ENCODE data around the gene TBC1D9B. TPM values are rescaled to one million over a fixed set of nuclear protein-coding genes. Genes with fewer than 3 reads are reported as not detected.

Gene TBC1D9B
- total RNA-seq, 2 experiments from 2014 or later, result 40.2 to 40.4 TPM

DNA sequence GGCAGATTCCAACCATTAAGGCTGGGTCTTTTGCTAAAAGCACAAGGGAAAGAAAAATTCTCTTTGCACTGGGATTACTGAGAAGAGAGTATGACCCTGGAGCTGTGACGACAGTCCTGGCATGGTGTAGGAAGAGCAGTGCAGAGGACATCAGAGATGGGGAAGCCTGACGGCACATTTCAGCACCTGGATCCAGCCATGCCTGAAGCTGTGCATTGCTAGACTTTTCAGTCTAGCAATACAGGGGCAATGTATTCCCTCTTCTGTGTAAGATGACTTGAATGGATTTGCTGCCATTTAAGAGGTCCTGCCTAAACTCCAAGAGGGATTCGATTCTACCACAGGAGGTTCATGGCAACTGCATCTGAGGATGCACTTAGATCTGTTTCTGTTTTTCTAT lies 36.7 kb downstream of the TBC1D9B start:
- DNase-seq, result no peak
- CTCF ChIA-PET, result interaction anchor here (0.6 to 1.1 kb wide), 3 partner anchors 11 to 219 kb away, joined by 4 to 5 read pairs (median 4); no protein-coding TSS in a partner anchor
- intact Hi-C loops (cut with micrococcal nuclease), result loop anchor here (1.0 kb wide), 1 partner anchor 220 kb away; no protein-coding TSS in a partner anchor
- H3K4me3 Mint-ChIP-seq, result no peak overlapping the region
- H3K4me1 Mint-ChIP-seq (ENCODE audit: low read depth), result no peaks in the 10 kb centered on the region
- no peak overlapping the region for H3K27ac Mint-ChIP-seq
- H3K36me3 Mint-ChIP-seq (ENCODE audit: low read depth), result peaks cover 12% of the 10 kb centered on the region
- no peaks in the 10 kb centered on the region for H3K9me3 Mint-ChIP-seq
- no peaks in the 10 kb centered on the region for H3K27me3 Mint-ChIP-seq (ENCODE audit: low read depth)

DNA sequence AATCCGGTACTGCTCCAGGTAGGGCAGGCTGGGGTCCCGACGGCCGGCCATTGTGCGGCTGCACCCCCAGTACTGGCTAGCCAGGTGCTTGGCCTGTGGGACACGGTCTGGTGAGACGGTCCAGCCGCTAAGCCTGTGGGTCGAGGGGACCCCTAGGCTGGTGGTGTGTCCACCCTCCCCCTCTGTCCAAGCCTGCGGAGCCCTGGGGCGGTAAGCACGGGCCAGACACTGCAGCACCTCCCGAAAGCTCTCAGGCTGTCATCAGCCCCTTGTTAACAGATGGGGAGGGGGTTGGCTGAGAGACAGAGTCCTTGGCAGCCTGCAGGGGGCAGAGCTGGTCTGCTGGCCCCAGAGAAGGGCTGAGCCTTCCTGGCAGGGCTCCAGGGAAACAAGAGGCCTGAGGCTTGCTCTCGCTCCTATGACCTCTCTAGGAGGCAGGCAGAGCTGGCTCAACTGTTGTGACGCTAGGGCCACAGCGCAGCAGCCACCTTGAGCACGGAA lies 37.2 kb downstream of the TBC1D9B start:
- no peak overlapping the region for H3K27ac Mint-ChIP-seq
- CTCF ChIA-PET, result interaction anchor here (1.1 kb wide), 1 partner anchor 220 kb away, joined by 4 read pairs; no protein-coding TSS in a partner anchor
- intact Hi-C loops (cut with micrococcal nuclease), result loop anchor here (1.0 kb wide), 1 partner anchor 221 kb away; no protein-coding TSS in a partner anchor
- H3K4me3 Mint-ChIP-seq, result no peak overlapping the region
- no peaks in the 10 kb centered on the region for H3K4me1 Mint-ChIP-seq (ENCODE audit: low read depth)
- H3K9me3 Mint-ChIP-seq, result no peaks in the 10 kb centered on the region
- H3K27me3 Mint-ChIP-seq (ENCODE audit: low read depth), result no peaks in the 10 kb centered on the region
- peaks cover 12% of the 10 kb centered on the region for H3K36me3 Mint-ChIP-seq (ENCODE audit: low read depth)
- DNase-seq, result peak; percentile 33

DNA sequence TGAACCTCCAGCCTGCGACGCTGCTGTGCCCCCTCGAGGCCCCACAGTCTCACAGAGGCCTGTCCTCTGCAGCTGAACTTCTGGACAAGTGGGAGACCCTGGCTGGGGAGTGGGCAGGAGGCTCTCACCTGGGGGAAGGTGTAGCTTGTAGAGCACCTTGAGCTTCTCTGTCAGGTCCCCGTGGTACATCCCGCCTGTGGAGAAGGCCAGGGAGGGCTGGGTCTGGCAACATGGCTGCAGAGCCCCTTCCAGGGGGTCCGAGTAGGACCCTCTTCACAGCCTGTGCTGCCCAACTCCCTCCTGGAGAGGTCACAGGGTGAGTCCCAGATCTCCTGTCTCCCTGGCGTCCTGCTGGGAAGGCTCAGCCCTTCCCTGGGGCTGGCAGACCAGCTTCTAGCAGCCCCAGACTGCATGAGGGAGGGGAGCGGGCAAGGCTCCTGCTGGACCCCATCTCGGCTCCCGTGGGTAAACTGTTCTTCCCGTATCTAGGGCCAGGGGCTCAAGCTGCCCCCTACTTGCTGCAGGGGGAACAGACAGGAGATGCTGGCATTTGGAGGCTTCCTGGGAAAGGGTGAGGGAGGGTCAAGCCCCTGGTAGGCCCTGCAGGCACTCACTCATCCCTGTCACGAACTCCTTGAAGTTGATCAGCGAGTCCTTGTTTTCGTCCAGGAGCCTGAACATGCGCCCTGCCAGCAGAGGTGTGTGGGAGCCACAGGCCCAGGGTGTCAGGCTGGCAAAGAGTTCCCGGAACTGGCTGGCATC lies 37.9 kb downstream of the TBC1D9B start:
- Mint-ChIP-seq H3K27me3 (ENCODE audit: low read depth) (no peaks in the 10 kb centered on the region), H3K9me3 (no peaks in the 10 kb centered on the region), H3K27ac (no peak overlapping the region), H3K4me1 (ENCODE audit: low read depth) (no peaks in the 10 kb centered on the region), H3K4me3 (no peak overlapping the region), H3K36me3 (ENCODE audit: low read depth) (peaks cover 16% of the 10 kb centered on the region)
- CTCF ChIA-PET, result interaction anchor here (1.1 kb wide), 1 partner anchor 220 kb away, joined by 4 read pairs; no protein-coding TSS in a partner anchor
- DNase-seq, result no peak
- intact Hi-C loops (cut with micrococcal nuclease), result loop anchor here (1.0 kb wide), 1 partner anchor 221 kb away; no protein-coding TSS in a partner anchor

DNA sequence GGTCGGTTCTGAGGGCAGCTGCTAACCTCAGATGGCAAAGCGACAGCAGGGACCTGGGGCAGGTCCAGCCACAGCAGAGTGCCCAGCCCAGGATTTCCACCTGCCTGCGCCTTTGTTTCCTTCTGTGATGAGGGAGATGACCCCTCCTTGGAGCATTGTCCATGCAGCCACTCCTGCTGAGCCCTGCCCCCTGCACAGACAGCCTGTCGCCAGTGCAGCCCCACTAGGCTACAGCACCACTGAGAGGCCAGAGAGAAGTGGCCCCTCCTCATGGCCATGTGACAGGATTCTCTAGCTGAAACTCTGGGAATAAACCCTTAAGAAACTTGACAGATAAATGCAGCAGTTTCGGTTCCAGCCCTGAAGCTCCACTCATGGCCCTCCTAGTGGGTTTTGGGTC lies 38.6 kb downstream of the TBC1D9B start:
- H3K9me3 Mint-ChIP-seq, result no peaks in the 10 kb centered on the region
- H3K36me3 Mint-ChIP-seq (ENCODE audit: low read depth), result peaks cover 15% of the 10 kb centered on the region
- H3K27ac Mint-ChIP-seq, result no peak overlapping the region
- DNase-seq, result no peak
- intact Hi-C loops (cut with micrococcal nuclease), result no loop called here
- H3K4me3 Mint-ChIP-seq, result no peak overlapping the region
- no peaks in the 10 kb centered on the region for H3K27me3 Mint-ChIP-seq (ENCODE audit: low read depth)
- no peaks in the 10 kb centered on the region for H3K4me1 Mint-ChIP-seq (ENCODE audit: low read depth)
- CTCF ChIA-PET, result interaction anchor here (0.5 to 1.2 kb wide), 2 partner anchors 58 to 67 kb away, joined by 3 read pairs; no protein-coding TSS in a partner anchor

DNA sequence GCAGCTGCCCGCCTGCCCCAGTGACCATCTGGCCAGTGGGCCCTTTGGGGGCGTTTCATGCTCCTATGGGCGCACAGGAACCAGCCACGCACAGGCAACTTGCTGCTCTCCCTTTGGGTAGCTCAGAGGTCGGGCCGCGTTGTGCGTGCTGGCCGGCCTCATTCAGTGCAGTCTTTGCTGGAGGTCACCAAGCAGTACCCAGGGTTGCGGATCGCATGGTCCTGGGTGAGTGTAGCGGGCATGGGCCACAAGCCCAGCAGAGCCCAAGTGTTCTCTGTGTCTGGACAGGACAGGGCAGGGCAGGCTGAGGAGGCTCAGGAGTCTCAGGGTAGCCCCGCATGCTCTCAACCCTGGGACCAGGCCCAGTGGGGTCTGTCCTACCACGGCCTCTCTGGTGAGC lies 39.2 kb downstream of the TBC1D9B start:
- no peak overlapping the region for H3K4me3 Mint-ChIP-seq
- CTCF ChIA-PET, result interaction anchor here (1.2 kb wide), 1 partner anchor 67 kb away, joined by 3 read pairs; no protein-coding TSS in a partner anchor
- no peak overlapping the region for H3K27ac Mint-ChIP-seq
- H3K9me3 Mint-ChIP-seq, result no peaks in the 10 kb centered on the region
- intact Hi-C loops (cut with micrococcal nuclease), result no loop called here
- H3K27me3 Mint-ChIP-seq (ENCODE audit: low read depth), result no peaks in the 10 kb centered on the region
- no peak for DNase-seq
- H3K4me1 Mint-ChIP-seq (ENCODE audit: low read depth), result no peaks in the 10 kb centered on the region
- peaks cover 16% of the 10 kb centered on the region for H3K36me3 Mint-ChIP-seq (ENCODE audit: low read depth)

DNA sequence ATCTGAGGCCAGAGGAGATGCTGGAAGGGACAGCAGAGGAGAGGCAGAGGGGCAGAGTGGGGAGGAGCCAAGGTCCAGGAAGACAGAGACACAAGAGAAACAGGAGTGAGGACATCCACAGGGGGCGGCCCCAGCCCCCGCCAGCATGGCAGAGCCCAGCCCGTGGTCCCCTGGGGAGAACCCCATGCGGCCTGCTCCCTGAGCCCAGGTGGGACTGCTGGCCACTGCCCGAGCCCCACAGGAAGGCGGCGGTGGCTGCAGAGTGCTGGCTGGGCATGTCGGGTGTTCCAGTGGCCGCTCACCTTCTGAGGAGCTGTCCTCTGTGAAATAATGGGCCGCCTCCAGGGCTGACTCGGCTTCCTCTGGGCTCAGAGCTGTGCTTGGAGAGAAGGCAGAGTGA lies 40.2 kb downstream of the TBC1D9B start:
- DNase-seq, result no peak
- Mint-ChIP-seq H3K4me1 (ENCODE audit: low read depth) (no peaks in the 10 kb centered on the region), H3K4me3 (no peak overlapping the region), H3K27ac (no peak overlapping the region), H3K9me3 (no peaks in the 10 kb centered on the region), H3K27me3 (ENCODE audit: low read depth) (no peaks in the 10 kb centered on the region), H3K36me3 (ENCODE audit: low read depth) (peaks cover 21% of the 10 kb centered on the region)
- intact Hi-C loops (cut with micrococcal nuclease), result loop anchor here (2.0 kb wide), 1 partner anchor 223 kb away; no protein-coding TSS in a partner anchor
- CTCF ChIA-PET, result no interaction called here

DNA sequence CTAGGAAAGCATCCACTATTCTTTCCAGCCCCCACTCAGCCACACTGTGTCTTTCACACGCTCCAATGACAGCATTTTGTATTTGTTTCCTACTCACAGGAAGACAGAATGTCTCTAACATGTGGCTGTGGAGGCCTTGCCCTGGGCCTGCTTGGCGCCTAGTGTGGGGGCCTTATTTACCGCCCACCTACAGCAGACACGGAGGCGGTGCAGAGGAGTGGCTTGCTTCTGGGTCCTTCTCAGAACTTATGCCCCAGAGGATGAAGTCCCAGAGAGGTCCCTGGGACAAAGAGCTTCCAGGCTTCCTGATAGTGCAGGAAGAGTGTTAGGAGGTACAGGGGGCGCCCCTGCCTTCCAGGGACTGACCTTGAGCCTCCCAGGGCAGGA lies 40.6 kb downstream of the TBC1D9B start:
- no peak for DNase-seq
- CTCF ChIA-PET, result interaction anchor here (1.0 kb wide), 1 partner anchor 56 kb away, joined by 3 read pairs; no protein-coding TSS in a partner anchor
- Mint-ChIP-seq H3K27ac (no peak overlapping the region), H3K4me1 (ENCODE audit: low read depth) (no peaks in the 10 kb centered on the region), H3K9me3 (no peaks in the 10 kb centered on the region), H3K27me3 (ENCODE audit: low read depth) (no peaks in the 10 kb centered on the region), H3K36me3 (ENCODE audit: low read depth) (peaks cover 22% of the 10 kb centered on the region), H3K4me3 (no peak overlapping the region)
- intact Hi-C loops (cut with micrococcal nuclease), result loop anchor here (2.0 kb wide), 1 partner anchor 224 kb away; no protein-coding TSS in a partner anchor

DNA sequence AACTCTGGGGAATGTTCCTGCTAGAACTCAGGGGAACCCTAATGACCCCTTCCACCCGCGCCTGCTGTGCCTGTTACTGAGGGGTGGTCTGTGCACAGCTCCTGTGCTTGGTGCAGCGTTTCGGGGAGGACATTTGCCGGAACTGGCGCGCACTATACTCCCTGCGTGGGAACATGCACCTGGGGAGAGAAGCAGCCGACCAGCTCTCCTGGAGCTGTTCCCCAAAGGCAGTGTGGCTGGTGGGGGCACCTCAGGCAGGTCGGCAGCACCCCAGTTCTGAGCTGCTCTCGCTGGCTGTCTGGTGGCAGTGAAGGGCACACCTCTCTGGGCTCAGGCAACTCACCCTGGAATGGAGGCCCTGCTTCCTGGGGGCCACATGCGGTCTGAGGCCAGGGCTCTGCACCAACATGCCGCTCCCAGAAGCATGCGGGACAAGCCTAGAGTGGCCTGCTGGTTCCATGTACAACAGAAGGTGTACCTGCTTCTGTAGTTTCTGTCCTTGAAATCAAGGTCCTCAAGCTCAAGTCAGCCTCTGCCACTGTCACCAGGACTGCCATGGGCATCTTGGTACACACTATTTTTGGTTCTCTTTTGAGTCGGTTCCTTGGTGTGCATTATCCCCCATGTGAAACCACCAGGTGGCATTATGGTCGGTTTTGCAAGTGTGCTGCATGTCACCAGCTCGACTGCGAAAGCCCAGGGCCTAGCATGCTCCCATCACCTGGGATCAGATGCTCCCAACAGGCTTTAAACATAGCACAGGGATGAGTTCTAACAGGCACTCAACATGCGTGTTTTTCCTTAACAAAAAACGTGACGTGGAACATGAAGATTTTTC lies 41.2 kb downstream of the TBC1D9B start:
- peak; percentile 57 for DNase-seq

DNA sequence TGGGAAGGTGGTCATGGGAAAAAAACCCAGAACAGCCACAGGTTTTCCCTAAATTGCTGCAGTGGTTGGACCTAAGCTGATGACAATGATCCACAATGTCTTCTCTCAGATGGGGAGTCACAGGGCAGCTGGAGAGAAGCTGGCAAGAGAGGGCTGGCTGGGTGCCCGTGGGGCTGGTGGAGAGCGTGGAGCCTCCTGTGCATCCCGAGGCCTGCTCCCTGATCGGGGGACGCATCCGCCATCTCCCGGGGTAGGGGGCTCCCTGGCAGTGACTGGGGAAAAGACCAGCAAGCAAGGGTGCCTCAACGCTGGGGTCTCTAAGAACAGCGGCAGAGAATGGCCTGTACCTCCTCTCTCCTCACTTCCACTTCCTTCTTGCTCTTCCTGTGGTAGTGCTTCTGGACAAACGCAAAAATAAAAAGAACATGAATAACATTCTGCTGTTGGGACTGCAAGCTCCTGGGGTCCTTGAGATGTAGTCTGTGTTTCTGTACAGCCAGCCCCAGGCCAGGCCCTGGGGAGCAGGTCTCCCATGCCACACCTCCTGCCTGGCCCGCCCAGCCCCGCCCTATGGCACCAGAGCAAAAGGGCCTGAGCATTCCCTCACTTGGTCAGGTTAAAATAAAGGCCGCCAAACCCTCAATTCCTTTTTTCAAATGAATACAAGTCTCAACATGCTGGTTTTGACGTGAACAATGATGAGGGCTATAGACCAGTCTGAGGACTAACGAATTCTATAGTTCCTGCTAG lies 42.0 kb downstream of the TBC1D9B start:
- Mint-ChIP-seq H3K9me3 (no peaks in the 10 kb centered on the region), H3K27ac (no peak overlapping the region), H3K4me1 (ENCODE audit: low read depth) (no peaks in the 10 kb centered on the region), H3K36me3 (ENCODE audit: low read depth) (peaks cover 19% of the 10 kb centered on the region), H3K4me3 (no peak overlapping the region), H3K27me3 (ENCODE audit: low read depth) (no peaks in the 10 kb centered on the region)
- DNase-seq, result no peak
- CTCF ChIA-PET, result interaction anchor here (1.3 kb wide), 1 partner anchor 11 kb away, joined by 3 read pairs; no protein-coding TSS in a partner anchor
- intact Hi-C loops (cut with micrococcal nuclease), result loop anchor here (2.0 kb wide), 1 partner anchor 225 kb away; no protein-coding TSS in a partner anchor

More for the DNA sequence above, 41.2 kb downstream of the TBC1D9B start:
- Mint-ChIP-seq H3K4me1 (ENCODE audit: low read depth) (no peaks in the 10 kb centered on the region), H3K27ac (no peak overlapping the region), H3K4me3 (no peak overlapping the region), H3K36me3 (ENCODE audit: low read depth) (peaks cover 22% of the 10 kb centered on the region), H3K27me3 (ENCODE audit: low read depth) (no peaks in the 10 kb centered on the region), H3K9me3 (no peaks in the 10 kb centered on the region)
- intact Hi-C loops (cut with micrococcal nuclease), result loop anchor here (2.0 kb wide), 1 partner anchor 224 kb away; no protein-coding TSS in a partner anchor
- CTCF ChIA-PET, result interaction anchor here (1.0 to 1.3 kb wide), 2 partner anchors 10 to 57 kb away, joined by 3 read pairs; no protein-coding TSS in a partner anchor

DNA sequence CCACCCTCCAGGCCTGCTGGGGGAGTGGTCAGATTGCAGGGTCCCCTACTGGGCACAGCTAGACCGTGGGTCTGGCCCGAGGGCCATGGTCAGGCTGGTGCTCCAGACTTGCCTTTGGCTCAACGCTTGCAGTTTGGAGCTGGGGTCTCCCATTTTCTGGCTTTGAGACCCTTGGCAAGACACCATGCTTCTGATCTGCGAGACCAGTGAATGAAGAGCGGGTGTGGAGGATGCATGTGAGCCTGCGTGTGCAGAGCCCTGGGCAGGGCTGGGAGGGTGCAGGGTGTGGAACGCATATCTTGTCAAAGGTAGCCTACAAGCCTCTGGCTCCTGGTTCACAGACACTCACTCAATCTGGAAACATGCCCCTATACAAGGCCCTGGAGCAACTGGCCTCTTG lies 43.0 kb downstream of the TBC1D9B start:
- intact Hi-C loops (cut with micrococcal nuclease), result no loop called here
- Mint-ChIP-seq H3K4me1 (ENCODE audit: low read depth) (peaks cover 3% of the 10 kb centered on the region), H3K9me3 (no peaks in the 10 kb centered on the region), H3K27ac (no peak overlapping the region), H3K4me3 (no peak overlapping the region), H3K27me3 (ENCODE audit: low read depth) (no peaks in the 10 kb centered on the region), H3K36me3 (ENCODE audit: low read depth) (peaks cover 19% of the 10 kb centered on the region)
- no peak for DNase-seq
- CTCF ChIA-PET, result interaction anchor here (0.6 kb wide), 1 partner anchor 18 kb away, joined by 4 read pairs; no protein-coding TSS in a partner anchor

DNA sequence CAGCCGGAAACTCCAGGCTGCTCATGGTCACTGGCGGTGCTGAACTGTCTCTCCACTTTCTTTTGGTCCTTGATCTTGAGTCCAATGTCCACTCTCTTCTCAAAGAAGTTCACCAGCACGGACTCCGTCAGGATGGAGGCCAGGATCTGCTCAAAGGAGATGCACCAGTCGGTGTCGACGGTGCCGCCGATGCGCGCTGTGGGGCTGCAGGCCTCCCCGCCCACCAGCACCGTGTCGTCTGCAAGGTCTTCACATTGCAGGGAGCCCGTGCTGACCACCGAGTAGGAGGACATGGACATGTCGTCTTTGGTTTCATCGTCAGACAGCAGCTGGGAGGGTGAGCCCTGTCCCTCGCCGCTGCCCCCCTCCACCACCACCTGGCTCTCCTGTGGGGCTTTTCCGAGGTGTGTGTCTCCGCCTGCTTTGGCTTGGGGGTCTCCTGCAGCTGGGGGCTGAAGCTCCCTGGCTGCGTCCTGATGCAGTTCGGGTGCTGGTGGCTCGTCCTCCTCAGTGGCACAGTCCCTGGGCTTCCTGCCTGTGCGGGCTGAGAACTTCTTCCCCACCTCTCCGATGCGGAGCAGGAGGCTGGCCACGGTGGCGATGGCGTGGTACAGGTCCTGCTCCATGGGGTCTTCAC lies 44.1 kb downstream of the TBC1D9B start:
- intact Hi-C loops (cut with micrococcal nuclease), result no loop called here
- no peak for DNase-seq
- Mint-ChIP-seq H3K27ac (no peak overlapping the region), H3K4me1 (ENCODE audit: low read depth) (peaks cover 4% of the 10 kb centered on the region), H3K9me3 (no peaks in the 10 kb centered on the region), H3K4me3 (no peak overlapping the region), H3K36me3 (ENCODE audit: low read depth) (peaks cover 19% of the 10 kb centered on the region), H3K27me3 (ENCODE audit: low read depth) (no peaks in the 10 kb centered on the region)
- CTCF ChIA-PET, result interaction anchor here (0.9 kb wide), 1 partner anchor 62 kb away, joined by 3 read pairs; no protein-coding TSS in a partner anchor

All from activated naive CD4-positive, alpha-beta T cell treated with anti-CD3 and anti-CD28 coated beads for 36 hours (primary cell).